ENCODE data around the gene STX5.
"Not testable (repeated sequence)": the region's sequence is repeated elsewhere in the genome, so short reads cannot be mapped to it uniquely, and the experiment has no call there.

Gene STX5

DNA sequence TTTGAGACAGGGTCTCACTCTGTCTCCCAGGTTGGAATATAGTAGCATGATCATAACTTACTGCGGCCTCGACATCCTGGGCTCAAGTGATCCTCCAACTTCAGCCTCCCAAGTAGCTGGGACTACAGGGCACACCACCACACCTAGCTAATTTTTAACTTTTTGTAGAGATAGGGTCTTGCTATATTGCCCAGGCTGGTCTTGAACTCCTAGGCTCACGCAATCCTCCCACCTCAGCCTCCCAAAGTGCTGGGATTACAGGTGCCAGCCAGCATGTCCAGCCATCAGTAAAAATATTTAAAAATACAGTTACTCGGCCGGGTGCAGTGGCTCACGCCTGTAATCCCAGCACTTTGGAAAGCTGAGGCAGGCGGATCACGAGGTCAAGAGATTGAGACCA lies 3.7 kb downstream of the STX5 start:
- DNase-seq: not testable (repeated sequence)

- no peak for DNase-seq
Measured at GRCh38 chr11:62823677-62824076, 8.2 kb downstream of the STX5 start.

DNA sequence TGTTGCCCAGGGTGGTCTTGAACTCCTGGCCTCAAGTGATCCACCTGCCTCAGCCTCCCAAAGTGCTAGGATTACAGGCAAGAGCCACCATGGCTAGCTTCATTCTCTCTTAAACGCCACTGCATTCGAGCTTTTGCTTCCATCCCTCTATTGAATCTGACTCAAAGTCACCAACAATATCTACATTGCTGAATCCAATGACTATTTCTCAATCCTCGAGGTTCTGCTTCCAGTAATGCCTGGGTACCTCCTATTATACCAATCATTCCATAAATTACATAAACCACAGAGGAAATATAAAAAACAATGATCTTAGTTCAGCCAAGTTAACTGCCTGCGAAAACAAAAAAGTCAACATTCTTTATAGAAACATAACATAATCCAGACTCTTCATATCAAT lies 14.7 kb downstream of the STX5 start:
- no peak for DNase-seq

DNA sequence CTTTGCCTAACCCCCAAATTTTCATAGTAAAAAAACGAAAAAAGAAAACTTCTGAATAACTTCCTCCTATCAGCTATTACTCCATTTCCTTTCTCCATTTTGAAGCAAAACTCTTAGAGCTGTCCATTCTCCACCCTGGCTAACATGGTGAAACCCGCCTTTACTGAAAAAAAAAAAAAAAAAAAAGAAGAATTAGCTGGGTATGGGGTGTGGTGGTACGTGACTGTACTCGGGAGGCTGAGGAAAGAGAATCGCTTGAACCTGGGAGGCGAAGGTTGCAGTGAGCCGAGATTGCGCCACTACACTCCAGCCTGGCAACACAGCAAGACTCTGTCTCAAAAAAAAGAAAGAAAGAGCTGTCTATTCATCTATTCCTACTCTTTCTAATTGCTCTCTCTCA lies 15.3 kb downstream of the STX5 start:
- DNase-seq: no peak

DNA sequence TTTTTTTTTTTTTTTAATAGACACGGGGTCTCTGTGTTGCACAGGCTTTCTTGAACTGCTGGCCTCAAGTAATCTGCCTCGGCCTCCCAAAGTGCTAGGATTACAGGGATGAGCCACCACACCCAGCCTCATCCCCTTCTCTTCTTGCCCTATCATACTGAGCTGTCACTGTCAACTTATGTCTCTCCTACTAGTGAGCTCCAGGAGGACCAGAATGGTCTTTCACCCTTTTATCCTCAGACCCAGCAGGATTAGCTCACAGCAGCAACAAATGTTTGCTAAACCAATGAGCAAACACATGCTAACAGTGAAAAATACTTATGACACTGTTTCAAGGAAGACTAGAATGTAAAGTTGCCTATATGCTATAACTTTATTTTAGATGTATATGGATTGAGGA lies 20.2 kb downstream of the STX5 start:
- no peak for DNase-seq

GRCh38 chr11:62810748-62811147 lies 21.1 kb downstream of the STX5 start:
- no peak for DNase-seq

DNA sequence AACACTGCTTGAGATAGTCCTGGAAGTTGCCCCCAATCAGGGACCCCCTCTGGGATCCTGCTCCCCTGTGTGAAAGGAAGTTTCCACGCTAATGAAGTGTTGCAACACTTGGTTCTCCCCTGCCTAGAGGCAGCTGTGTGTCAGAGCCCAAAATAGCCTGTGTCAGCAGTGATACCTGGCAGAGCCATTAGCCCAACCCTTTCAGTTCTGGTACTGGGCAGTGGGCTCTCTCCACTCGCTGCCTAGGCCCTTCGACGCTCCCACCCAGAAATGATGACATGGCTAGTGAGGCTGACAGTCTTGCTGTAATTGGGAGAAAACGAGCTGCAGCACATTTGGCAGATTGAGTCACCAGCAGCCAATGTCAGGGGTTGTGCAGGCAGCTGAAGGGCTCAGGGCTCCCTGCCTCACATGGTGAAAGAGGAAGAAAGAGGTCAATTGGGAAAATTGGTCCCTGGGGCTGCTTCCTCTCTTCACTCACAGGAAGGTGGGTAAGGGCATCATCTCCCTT lies 25.2 kb downstream of the STX5 start:
- peak; percentile 41 for DNase-seq

GRCh38 chr11:62805961-62806441 lies 25.9 kb downstream of the STX5 start:
- DNase-seq: no peak

DNA sequence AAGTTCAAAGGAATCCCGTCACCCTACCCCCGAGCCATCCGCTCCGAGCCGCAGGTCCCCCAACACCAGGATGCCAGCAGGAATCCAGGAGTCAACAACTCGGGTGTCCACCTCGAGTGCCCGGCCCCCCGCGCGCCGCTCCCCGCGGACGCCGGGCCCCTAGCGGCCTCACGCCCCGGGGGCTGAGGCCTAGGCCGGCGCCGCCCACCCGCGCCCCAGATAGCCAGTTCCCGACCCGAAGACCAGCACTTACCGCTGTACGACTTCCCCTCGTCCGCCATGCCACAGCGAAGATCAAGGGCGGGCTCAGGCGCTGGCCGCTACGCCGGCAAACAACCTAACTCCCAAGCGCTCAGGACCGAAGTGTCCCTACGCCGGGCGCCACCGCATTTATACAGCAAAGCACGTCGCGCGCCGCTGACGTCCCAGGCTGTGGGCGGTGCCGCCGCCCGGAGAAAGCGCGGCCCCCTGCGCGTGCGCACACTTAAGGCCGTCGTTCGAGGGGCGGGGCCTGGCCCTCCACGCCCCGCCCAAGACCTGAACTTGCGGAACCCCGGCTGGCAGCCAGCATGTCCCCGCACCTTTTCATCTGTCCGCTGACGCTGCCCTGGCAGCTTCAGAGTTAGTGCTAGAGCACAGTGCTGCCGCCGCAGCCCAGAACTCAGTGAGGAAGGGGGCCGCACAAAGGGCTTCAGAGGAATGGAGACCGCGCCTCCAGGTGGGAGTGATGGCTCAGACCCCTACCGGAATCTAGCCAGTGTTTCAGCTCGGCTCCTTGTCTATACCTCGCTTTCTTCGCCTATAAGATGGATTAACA lies 26.6 kb downstream of the STX5 start, which contains the start of gene NXF1:
NXF1 (minus strand) TSS at position 365 of the 817 bp plus-strand sequence; CDS start at position 281, 84 bp downstream.
- peak; percentile 90 for DNase-seq

DNA sequence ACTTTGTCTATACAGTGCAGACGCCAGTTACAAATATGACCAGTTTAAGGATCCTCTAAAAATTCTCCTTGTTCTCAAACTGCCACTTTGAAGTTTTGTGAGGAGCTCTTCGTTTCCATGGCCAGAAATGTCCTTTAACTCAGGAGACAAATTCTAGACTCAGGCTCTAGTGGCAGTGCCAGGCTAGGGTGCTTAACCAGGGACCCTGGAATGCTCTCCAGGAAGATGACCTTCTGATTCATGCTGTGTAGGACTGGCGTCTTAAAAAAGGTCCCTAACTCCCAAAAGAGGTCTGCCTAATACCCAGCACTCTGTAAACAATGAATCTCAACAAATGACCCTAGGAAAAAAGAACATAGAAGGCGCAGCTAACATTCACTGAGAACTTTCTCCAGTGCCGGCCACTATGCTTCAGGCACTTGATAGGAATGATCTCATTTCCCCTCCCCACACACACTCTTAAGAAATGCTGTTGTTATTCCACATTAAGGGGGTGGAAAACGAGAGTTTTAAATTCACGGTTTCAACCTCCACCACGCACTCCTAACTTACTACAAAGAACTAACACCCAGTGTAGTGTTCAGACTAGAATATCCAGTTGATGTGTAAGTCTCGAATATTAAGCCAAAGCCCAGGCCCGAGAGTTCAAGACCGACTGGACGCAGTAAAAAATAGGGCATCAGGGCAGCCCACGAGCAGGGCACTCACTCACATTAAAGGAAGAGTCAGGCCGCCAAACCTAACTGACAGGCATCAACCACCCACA lies 27.4 kb downstream of the STX5 start:
- DNase-seq: peak; percentile 37

DNA sequence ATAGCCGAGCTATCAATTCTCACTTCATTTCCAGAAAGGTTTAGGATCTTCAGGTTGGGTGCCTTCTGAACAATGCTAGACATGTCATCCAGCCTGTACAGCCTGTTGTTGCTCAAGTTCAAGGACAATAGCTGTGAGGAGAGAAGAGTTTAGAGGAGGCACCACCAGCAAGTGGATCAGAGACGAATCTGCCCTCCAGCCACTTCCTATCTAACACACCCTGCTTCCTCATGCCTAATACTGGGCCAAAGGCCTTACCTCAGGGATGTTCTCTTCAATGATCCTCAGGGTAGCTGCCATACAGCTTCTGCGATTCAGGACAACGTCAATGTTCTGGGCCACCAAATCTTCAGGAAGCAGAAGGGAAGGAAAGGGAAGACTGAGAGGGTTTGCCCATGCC lies 30.8 kb downstream of the STX5 start:
- DNase-seq: no peak

DNA sequence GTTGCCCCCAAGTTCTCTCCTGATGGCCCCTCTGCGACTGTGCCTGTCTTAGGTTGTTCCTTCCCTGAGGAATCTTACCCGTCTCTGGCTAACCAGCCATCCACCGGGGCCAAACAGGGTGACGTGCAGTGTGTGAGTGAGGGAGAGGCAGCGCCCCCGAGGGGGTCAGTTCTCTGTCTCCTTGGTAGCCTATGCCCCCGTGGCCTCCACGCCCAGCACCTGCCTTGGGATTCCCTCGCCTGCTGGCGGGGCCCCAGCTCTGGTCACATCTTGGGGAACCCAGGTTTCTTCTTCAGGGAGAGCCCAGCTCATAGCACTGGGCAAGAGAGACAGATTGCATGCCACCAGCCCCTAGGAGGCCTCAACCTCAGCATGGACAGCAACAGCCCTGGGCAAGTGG lies 32.4 kb downstream of the STX5 start:
- DNase-seq: no peak

DNA sequence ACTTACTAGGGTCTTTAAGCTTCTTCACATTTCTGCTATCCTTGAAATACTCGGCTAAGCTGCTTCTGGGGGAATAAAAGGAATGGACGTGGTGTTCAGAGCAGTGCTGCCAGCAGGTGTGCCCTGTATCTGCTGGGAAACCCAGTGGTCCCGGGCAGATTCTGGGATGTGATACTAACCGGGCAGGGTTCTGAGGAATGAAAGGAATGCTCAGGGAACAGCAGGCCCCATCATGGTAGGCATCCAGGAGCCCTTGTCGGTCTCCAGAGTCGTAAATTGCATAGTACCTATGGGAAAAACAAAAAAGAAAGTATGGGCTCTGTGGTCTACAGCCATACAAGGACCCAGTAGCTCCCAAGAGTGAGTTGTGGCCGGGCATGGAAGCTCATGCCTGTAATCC lies 35.6 kb downstream of the STX5 start:
- DNase-seq: no peak

DNA sequence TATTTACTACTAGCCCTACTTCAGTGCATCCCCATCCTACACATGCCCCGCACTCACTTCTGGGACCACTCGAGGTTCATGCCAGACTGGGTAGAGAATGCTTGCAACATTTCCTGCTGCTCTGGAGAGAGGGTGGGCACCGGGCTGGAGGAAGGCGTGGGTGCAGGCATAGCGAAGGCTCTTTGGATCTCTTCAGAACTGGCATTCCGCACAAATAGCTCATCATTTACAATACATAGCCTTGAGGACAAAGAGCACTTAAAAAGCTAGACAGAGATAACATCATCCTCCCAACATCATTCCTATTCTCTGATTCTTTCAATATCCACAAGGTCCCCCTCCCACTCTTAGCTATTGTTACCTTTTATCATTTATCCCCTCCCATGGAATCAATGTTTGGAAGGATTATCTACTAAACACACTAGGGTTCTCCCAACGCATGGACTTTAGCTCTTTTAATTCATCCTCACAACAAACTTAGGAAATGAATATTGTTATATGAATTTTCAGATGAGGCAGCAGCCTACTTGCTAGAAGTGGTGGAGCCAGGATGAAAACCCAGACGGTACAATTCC lies 37.6 kb downstream of the STX5 start:
- no peak for DNase-seq

DNA sequence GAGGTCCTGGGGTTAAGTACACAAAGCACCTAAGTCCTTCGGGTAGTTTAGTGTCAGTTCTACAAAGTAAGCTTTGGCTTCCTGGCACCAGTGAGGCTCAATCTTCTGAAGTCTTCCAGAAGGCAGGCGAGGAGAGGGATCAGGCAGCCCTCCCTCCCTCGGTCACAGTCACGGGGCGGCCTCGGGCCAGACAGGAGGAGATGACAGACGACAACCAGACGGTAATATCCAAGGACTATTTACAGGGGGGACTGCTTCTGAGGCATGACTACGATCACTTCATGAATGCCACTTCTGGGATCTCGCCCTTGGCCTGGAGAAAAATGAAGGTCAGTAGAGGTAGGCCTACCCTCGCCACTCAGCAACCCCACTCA lies 39.7 kb downstream of the STX5 start:
- DNase-seq: no peak

DNA sequence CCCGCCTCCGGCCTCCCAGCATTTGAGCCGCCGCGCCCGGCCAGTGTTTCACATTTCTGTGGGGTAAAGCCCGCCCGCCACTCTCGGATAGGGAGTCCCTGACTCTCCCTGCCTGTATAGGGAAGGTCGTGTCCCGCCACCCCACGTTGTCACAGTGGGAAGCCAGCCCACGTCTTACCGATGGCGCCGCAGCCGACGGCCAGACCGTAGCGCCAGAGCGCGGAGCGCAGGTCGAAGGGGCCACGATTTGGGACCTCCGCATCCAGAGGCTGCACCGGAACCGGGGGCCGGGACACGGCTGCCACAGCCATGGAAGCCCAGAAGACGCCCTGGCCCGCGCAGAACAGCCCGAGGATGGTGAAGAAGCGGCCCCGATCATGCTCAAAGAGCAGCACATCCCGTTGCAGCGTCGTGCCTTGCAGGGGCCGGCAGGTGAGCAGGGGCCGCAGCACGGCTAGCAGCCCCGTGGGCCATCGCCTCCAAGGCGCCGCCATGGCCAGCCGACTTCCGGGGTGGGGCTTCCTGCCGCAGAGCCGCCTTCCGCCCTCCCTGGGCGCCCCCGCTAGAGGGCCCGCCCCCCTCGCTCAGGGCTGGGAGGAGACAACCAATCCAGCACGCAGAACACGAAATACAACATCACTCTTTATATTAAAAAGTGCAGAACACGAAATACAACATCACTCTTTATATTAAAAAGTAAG lies 40.2 kb downstream of the STX5 start, which contains the start of gene TMEM223:
TMEM223 (minus strand) TSS at position 506 of the 701 bp plus-strand sequence; CDS start at position 494, 12 bp downstream.
- peak; percentile 76 for DNase-seq

DNA sequence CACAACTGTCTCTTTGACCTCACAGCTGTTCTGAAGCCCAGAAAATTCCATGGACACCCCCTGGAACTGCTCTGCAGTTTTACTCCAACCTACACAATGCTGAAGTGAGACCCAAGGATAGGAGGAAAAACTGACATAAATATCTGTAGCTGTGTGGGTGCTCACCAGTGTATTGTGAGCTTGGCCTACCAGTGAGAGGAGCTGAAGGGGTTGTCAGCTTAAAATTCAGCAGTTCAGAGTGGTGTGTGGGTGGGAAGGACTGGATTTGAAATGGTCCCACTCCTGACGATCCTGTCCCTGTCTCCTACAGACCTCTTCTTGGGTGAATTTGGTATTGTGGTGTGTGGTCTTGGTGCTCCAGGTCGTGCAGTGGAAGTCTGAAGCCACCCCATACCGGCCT lies 42.3 kb downstream of the STX5 start:
- no peak for DNase-seq

GRCh38 chr11:62788991-62789390 lies 42.9 kb downstream of the STX5 start:
- no peak for DNase-seq

DNA sequence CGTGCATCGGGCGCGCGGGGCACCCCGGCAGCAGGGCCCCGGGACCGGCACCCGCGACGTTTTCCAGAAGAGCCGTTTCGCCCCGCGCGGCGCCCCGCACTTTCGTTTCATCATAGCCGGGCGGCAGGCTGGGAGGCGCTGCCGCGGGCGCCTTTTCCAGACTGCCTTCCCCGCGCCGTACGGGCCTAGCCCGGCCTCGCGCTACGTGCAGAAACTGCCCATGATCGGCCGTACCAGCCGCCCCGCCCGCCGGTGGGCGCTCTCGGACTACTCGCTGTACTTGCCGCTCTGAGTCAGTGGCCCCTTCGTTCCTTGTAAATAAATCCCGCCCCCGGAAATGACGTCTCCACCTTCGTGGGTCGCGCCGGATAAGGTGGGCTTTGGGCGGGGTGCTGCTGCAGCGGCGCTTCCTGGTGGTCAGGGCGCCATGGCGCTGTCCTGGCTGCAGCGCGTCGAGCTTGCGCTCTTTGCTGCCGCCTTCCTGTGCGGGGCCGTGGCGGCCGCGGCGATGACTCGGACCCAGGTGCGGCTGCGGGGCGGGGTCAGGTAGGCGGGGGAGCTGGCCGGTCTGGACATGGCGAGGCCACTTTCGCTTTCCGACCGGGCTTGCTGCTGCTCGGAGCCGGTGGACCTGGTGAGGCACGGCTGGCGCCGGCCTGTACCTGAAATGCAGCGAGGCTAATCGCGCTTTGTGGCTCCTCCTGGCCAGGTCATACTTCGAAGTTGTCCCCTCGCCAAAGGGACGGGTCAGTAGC lies 44.7 kb downstream of the STX5 start, which contains the start of gene TMEM179B:
TMEM179B (plus strand) TSS at position 398 of the 755 bp plus-strand sequence; CDS start at position 428, 30 bp downstream.
- peak; percentile 98 for DNase-seq

- peak; percentile 84 for DNase-seq
Measured at GRCh38 chr11:62786318-62787004, 45.4 kb downstream of the STX5 start.

DNA sequence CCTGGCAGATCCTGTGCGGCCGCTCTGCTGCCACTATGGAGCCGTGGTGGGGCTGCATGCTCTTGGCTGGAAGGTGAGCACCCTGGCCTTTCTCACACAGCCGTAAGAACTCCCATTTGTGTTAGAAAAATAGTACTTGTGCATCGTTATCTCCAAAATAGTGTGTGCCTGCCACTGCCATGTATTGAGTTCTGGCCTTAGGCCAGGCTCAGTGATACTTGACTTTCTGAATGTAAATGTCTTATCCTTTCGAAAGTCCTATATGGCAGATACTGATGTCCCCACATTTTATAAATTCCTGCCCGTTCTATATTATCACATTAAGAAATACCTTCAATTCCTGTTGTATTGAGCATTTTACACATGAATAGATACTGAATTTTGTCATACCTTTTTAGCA lies 49.1 kb downstream of the STX5 start:
- DNase-seq: no peak

Data from HCEC 1CT (cell line).